Measurements from ENCODE around the gene ADPRS. TPM values are rescaled to one million over a fixed set of nuclear protein-coding genes. Genes with fewer than 3 reads are reported as not detected.

Gene ADPRS
- 19.9 TPM for polyA plus RNA-seq (2013, experiment 1 of 2)
- polyA plus RNA-seq (2013, experiment 2 of 2) = 18.6 TPM

GRCh38 chr1:36088577-36089392, at the start of gene ADPRS:
Gene ADPRS (plus strand): TSS chr1:36088892. CDS start chr1:36088905, 13 bp downstream.
- Histone ChIP-seq H3K27me3 (ENCODE audit: insufficient read depth, low read length) (no peaks in the 10 kb centered on the region; the same call in 1 of the 2 replicates), H3K27ac (ENCODE audit: low read depth, low read length) (peak within 1 kb of the TSS; percentile 60; the same call in 1 of the 2 replicates), H3K4me3 (ENCODE audit: low read length) (peak within 1 kb of the TSS; percentile 99), H3K36me3 (ENCODE audit: insufficient read depth, low read length) (peaks cover 34% of the 10 kb centered on the region), H3K9me3 (ENCODE audit: insufficient read depth, low read depth, low read length) (no peaks in the 10 kb centered on the region), H3K9ac (ENCODE audit: low read depth, low read length) (peak within 1 kb of the TSS; percentile 79), H3K4me1 (ENCODE audit: insufficient read depth, low read length) (peaks cover 6% of the 10 kb centered on the region; the same call in 1 of the 2 replicates)
- WGBS = 1% methylated on average over 84 of the region's 84 CpGs

GRCh38 chr1:36040238-36040637, 48.5 kb upstream of the ADPRS start:
- H3K36me3 ChIP-seq (ENCODE audit: insufficient read depth, low read length) = peaks cover 64% of the 10 kb centered on the region
- no peak overlapping the region for H3K27ac ChIP-seq (ENCODE audit: low read depth, low read length)
- no peak overlapping the region for H3K4me3 ChIP-seq (ENCODE audit: low read length)
- 100% methylated on average over 2 of the region's 2 CpGs for WGBS
- no peaks in the 10 kb centered on the region for H3K4me1 ChIP-seq (ENCODE audit: insufficient read depth, low read length)
- no peaks in the 10 kb centered on the region for H3K27me3 ChIP-seq (ENCODE audit: insufficient read depth, low read length)
- no peak overlapping the region for H3K9ac ChIP-seq (ENCODE audit: low read depth, low read length)
- no peaks in the 10 kb centered on the region for H3K9me3 ChIP-seq (ENCODE audit: insufficient read depth, low read depth, low read length)

- no peak overlapping the region for H3K27ac ChIP-seq (ENCODE audit: low read depth, low read length)
- peaks cover 22% of the 10 kb centered on the region for H3K36me3 ChIP-seq (ENCODE audit: insufficient read depth, low read length)
- H3K4me1 ChIP-seq (ENCODE audit: insufficient read depth, low read length) = no peaks in the 10 kb centered on the region
- H3K9me3 ChIP-seq (ENCODE audit: insufficient read depth, low read depth, low read length) = no peaks in the 10 kb centered on the region
- H3K4me3 ChIP-seq (ENCODE audit: low read length) = no peak overlapping the region
- H3K27me3 ChIP-seq (ENCODE audit: insufficient read depth, low read length) = no peaks in the 10 kb centered on the region
- H3K9ac ChIP-seq (ENCODE audit: low read depth, low read length) = no peak overlapping the region
These were observed 36.9 kb upstream of the ADPRS start for GRCh38 chr1:36051821-36052220.

GRCh38 chr1:36053978-36054377, 34.7 kb upstream of the ADPRS start:
- H3K27ac ChIP-seq (ENCODE audit: low read depth, low read length) = no peak overlapping the region
- H3K4me3 ChIP-seq (ENCODE audit: low read length) = no peak overlapping the region
- H3K27me3 ChIP-seq (ENCODE audit: insufficient read depth, low read length) = no peaks in the 10 kb centered on the region
- H3K4me1 ChIP-seq (ENCODE audit: insufficient read depth, low read length) = no peaks in the 10 kb centered on the region
- no peak overlapping the region for H3K9ac ChIP-seq (ENCODE audit: low read depth, low read length)
- H3K36me3 ChIP-seq (ENCODE audit: insufficient read depth, low read length) = peaks cover 16% of the 10 kb centered on the region
- no peaks in the 10 kb centered on the region for H3K9me3 ChIP-seq (ENCODE audit: insufficient read depth, low read depth, low read length)

- Histone ChIP-seq H3K4me3 (ENCODE audit: low read length) (no peak overlapping the region), H3K27me3 (ENCODE audit: insufficient read depth, low read length) (no peaks in the 10 kb centered on the region), H3K36me3 (ENCODE audit: insufficient read depth, low read length) (peaks cover 16% of the 10 kb centered on the region), H3K9ac (ENCODE audit: low read depth, low read length) (no peak overlapping the region), H3K27ac (ENCODE audit: low read depth, low read length) (no peak overlapping the region), H3K4me1 (ENCODE audit: insufficient read depth, low read length) (no peaks in the 10 kb centered on the region), H3K9me3 (ENCODE audit: insufficient read depth, low read depth, low read length) (no peaks in the 10 kb centered on the region)
- 100% methylated on average over 5 of the region's 5 CpGs for WGBS
These were observed 33.0 kb upstream of the ADPRS start for GRCh38 chr1:36055706-36056105.

GRCh38 chr1:36062315-36062714, 26.4 kb upstream of the ADPRS start:
- no peaks in the 10 kb centered on the region for H3K4me1 ChIP-seq (ENCODE audit: insufficient read depth, low read length)
- H3K9ac ChIP-seq (ENCODE audit: low read depth, low read length) = no peak overlapping the region
- WGBS = no CpG with 5 or more reads among the region's 1 CpG
- H3K36me3 ChIP-seq (ENCODE audit: insufficient read depth, low read length) = no peaks in the 10 kb centered on the region
- H3K9me3 ChIP-seq (ENCODE audit: insufficient read depth, low read depth, low read length) = no peaks in the 10 kb centered on the region
- H3K4me3 ChIP-seq (ENCODE audit: low read length) = no peak overlapping the region
- no peaks in the 10 kb centered on the region for H3K27me3 ChIP-seq (ENCODE audit: insufficient read depth, low read length)
- no peak overlapping the region for H3K27ac ChIP-seq (ENCODE audit: low read depth, low read length)

GRCh38 chr1:36067871-36068270, 20.8 kb upstream of the ADPRS start:
- Histone ChIP-seq H3K4me1 (ENCODE audit: insufficient read depth, low read length) (peaks cover 9% of the 10 kb centered on the region), H3K4me3 (ENCODE audit: low read length) (no peak overlapping the region), H3K9ac (ENCODE audit: low read depth, low read length) (no peak overlapping the region), H3K36me3 (ENCODE audit: insufficient read depth, low read length) (no peaks in the 10 kb centered on the region), H3K27ac (ENCODE audit: low read depth, low read length) (no peak overlapping the region), H3K27me3 (ENCODE audit: insufficient read depth, low read length) (no peaks in the 10 kb centered on the region), H3K9me3 (ENCODE audit: insufficient read depth, low read depth, low read length) (no peaks in the 10 kb centered on the region)

GRCh38 chr1:36068866-36069265, 19.8 kb upstream of the ADPRS start:
- no peak overlapping the region for H3K9ac ChIP-seq (ENCODE audit: low read depth, low read length)
- H3K36me3 ChIP-seq (ENCODE audit: insufficient read depth, low read length) = no peaks in the 10 kb centered on the region
- no peaks in the 10 kb centered on the region for H3K9me3 ChIP-seq (ENCODE audit: insufficient read depth, low read depth, low read length)
- H3K27me3 ChIP-seq (ENCODE audit: insufficient read depth, low read length) = no peaks in the 10 kb centered on the region
- 74% methylated on average over 2 of the region's 2 CpGs for WGBS
- peaks cover 9% of the 10 kb centered on the region for H3K4me1 ChIP-seq (ENCODE audit: insufficient read depth, low read length)
- no peak overlapping the region for H3K27ac ChIP-seq (ENCODE audit: low read depth, low read length)
- no peak overlapping the region for H3K4me3 ChIP-seq (ENCODE audit: low read length)

GRCh38 chr1:36070349-36070748, 18.3 kb upstream of the ADPRS start:
- Histone ChIP-seq H3K27ac (ENCODE audit: low read depth, low read length) (no peak overlapping the region), H3K4me1 (ENCODE audit: insufficient read depth, low read length) (peaks cover 9% of the 10 kb centered on the region), H3K36me3 (ENCODE audit: insufficient read depth, low read length) (no peaks in the 10 kb centered on the region), H3K4me3 (ENCODE audit: low read length) (no peak overlapping the region), H3K27me3 (ENCODE audit: insufficient read depth, low read length) (no peaks in the 10 kb centered on the region), H3K9ac (ENCODE audit: low read depth, low read length) (no peak overlapping the region), H3K9me3 (ENCODE audit: insufficient read depth, low read depth, low read length) (no peaks in the 10 kb centered on the region)
- 72% methylated on average over 2 of the region's 2 CpGs for WGBS

- H3K9ac ChIP-seq (ENCODE audit: low read depth, low read length) = no peak overlapping the region
- H3K4me3 ChIP-seq (ENCODE audit: low read length) = no peak overlapping the region
- no peak overlapping the region for H3K27ac ChIP-seq (ENCODE audit: low read depth, low read length)
- H3K4me1 ChIP-seq (ENCODE audit: insufficient read depth, low read length) = no peaks in the 10 kb centered on the region
- WGBS = 73% methylated on average over 4 of the region's 4 CpGs
- no peaks in the 10 kb centered on the region; the same call in 1 of the 2 replicates for H3K27me3 ChIP-seq (ENCODE audit: insufficient read depth, low read length)
- no peaks in the 10 kb centered on the region for H3K36me3 ChIP-seq (ENCODE audit: insufficient read depth, low read length)
- H3K9me3 ChIP-seq (ENCODE audit: insufficient read depth, low read depth, low read length) = no peaks in the 10 kb centered on the region
These were observed 11.6 kb upstream of the ADPRS start for GRCh38 chr1:36076979-36077573.

GRCh38 chr1:36080236-36080635, 8.5 kb upstream of the ADPRS start:
- Histone ChIP-seq H3K4me1 (ENCODE audit: insufficient read depth, low read length) (no peaks in the 10 kb centered on the region; the same call in 1 of the 2 replicates), H3K4me3 (ENCODE audit: low read length) (no peak overlapping the region), H3K27ac (ENCODE audit: low read depth, low read length) (no peak overlapping the region), H3K27me3 (ENCODE audit: insufficient read depth, low read length) (no peaks in the 10 kb centered on the region; the same call in 1 of the 2 replicates), H3K36me3 (ENCODE audit: insufficient read depth, low read length) (no peaks in the 10 kb centered on the region), H3K9me3 (ENCODE audit: insufficient read depth, low read depth, low read length) (no peaks in the 10 kb centered on the region), H3K9ac (ENCODE audit: low read depth, low read length) (no peak overlapping the region)
- WGBS = 94% methylated on average over 3 of the region's 3 CpGs

Measured in HUES64 (cell line).